ENCODE measurements around the gene STK32C.
"Not testable (repeated sequence)": the region's sequence is repeated elsewhere in the genome, so short reads cannot be mapped to it uniquely, and the experiment has no call there.

Gene STK32C

DNA sequence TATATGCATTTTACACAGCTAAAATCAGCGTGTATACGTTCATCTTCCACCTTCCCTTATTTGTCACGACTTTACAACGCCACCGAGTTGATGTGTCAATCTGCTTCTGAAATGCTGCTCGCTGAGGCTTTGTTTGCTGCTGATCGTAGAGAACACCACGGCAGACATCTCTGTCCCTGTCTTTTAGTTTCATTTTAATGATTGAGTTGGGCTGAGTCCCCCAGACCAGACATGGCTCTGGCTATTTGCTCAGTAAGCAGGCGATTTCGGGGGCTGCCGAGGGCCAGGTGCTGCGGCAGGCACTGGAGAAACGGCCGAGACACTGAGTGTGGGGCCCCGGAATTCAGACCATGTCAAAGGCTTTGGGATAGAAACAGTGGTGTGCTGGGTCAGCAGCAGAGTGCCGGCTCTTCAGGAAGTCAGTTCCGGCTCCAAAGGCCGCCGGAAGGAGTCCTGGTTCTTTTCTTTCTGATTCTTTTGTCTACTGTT lies 29.2 kb upstream of the STK32C start:
- DNase-seq = no peak

DNA sequence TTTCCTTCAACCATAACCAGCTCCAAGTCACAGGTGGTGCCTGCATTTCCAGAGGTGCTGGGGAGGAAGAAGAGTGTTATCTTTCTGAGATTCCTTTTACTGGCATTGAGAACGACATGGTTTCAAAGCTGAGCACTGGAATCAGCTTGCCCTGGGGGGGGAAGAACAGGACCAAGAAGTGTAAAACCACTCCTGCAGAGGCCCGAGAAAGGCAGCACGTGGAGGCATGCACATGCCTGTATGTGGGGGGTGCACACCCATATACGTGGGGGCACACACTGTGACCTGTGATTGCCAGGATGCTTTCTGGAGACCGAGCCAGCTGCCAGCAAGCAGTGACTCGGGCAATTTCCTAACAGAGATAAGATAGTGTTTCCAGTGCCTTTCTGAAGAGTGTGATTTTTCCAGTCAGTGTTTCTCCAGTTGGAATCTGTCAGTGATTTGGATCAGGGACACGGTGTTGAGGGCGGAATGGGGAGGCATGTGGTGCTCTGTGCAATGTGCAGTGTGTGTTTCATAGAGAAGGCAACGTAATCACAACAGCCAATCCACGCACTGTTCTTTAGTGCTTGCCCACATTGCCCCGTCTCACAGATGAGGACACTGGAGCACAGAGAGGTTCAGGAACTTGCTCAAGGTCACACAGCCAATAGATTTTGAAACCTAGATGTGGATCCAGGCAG lies 28.5 kb upstream of the STK32C start:
- DNase-seq = no peak

DNA sequence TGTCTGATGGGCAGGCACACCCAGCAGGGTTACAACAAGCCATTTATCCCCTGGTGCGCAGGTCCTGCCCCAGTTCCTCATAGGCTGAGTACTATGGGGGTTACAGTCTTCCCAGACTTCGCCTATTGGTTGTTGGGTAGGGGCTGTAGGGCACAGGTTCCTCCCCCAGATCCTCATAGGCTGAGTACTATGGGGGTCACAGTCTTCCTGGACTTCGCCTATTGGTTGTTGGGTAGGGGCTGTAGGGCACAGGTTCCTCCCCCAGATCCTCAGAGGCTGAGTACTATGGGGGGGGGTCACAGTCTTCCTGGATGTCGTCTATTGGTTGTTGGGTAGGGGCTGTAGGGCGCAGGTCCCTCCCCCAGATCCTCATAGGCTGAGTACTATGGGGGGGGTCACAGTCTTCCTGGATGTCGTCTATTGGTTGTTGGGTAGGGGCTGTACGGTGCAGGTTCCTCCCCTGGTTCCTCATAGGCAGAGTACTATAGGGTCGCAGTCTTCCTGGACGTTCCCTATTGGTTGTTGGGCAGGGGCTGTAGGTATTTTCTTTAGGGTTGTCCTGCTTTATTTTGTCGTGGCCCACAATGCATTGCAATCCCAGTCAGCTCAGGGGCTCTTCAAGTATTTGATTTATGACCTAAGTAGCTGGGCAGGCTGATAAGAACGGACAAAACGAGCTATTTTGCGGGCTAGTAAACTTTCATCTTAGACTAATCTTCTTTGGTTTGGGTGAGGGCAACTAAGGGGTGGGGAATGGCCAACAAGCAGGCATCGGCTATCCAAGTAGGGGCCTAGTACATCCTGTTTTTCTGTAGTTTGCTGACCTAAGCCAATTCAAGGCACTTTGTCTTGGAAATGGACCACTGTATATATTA lies 27.7 kb upstream of the STK32C start:
- DNase-seq = no peak

DNA sequence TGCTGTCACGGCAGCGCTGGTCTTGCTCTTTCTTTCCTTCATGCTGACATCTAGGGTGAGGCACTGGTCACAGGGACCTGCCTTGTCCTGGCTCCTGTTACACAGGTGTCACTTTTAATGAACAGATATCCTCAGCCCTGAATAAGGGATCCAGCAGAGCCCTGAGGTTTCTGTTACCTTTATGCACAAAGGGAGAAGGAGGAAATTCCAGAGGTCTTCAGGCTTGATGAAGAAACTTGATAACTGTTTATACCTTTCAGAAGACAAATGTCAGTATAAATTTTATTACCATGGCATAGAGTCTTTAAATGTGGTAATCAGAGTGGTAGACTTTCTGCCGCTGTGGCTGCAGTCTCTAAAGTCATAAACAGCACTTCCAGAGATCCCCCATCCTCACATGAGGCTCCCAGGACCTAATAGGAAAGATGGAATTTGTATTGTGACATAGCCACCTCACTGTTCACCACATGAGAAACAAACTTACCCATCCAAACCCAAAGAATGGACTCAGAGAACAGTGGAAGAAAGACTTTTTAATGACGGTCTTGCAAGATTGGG lies 27.0 kb upstream of the STK32C start:
- DNase-seq = no peak

DNA sequence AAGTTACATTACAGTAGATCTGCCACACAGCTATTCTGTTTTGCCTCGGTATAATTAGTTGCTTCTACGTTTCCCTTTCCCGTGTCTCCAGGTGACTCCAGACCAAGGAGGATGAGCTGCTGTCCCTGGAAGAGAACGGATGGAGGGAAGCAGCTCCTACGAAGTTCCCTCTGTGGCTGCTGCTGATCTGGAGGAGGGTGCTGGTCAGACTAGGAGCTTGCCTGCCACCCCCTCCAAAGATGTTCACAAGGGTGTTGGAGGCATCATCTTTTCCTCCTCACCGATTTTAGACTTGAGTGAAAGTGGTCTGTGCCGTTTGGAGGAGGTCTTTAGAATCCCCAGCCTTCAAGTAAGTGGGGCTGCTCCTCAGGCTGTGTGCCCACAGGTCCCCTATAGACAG lies 25.6 kb upstream of the STK32C start:
- no peak for DNase-seq

DNA sequence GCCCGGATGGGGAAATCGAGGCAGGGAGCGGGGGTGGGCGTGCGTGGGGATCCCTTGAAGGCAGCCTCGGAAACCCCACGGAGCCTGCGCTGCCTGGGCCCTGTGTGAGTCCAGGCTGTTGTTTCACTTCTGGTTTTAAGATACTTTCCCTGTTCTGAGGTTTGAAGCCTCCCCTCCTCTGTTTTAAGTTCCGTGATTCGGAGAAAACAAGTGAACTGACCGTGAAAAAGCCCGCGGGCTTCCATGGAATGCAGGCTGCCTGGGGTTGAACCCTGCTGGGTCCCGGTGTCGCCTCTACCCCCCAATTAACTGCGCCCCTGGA lies 24.6 kb upstream of the STK32C start:
- DNase-seq = no peak

DNA sequence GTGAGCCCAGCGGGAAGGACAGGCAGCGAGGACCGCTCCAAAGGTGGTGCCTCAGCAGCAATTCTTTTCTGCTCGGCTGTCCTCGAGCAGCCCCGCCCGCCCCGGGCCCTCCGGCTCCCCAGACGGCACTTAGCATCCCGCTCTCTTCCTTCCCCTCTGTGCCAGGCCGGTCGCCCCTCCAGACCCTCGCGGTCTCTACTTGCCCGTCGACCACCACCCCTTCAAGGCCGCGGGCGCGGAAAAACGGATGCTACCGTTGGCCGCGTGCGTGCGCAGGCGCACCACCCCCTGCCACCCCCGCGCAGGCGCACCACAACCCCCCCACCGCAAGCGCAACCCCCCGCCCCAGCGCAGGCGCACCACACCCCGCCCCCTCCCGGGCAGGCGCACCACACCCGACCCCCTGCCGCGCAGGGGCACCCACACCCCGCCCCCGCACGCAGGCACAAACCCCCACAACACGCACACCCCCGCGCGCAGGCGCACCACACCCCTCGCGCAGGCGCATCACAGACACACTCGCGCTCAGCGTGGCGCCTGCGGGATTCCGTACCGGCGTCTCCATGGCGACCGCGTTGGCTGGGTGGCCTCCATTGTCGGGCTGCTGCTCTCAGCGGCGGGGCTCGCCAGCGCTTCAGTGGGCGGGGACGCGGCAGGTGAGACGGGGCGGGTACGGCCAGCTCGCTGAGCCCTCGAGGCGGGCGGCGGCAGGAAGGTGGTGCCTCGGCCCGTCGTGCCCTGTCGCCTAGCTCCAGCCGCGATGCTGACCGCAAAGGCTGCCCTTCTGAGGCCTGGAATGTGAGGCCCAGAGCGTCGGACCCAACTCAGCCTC lies 24.1 kb upstream of the STK32C start, which contains the start of gene LRRC27:
TSS of gene LRRC27 (plus strand) at position 593 of the 832 bp plus-strand sequence. CDS start 1,332 bp downstream, outside the sequence.
- peak; percentile 100 for DNase-seq

DNA sequence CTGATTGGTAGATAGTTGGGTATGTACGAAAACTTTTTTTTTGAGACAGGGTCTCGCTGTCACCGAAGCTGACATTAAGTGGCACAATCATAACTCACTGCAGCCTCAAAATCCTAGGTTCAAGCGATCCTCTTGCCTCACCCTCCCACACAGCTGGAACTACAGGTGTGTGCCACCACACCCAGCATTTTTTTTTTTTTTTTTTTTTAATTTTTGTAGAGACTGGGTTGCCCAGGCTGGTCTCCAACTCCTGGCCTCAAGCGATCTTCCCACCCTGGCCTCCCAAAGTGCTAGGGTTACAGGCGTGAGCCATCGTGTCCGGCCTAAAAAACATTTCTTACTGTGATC lies 22.7 kb upstream of the STK32C start:
- no peak for DNase-seq

DNA sequence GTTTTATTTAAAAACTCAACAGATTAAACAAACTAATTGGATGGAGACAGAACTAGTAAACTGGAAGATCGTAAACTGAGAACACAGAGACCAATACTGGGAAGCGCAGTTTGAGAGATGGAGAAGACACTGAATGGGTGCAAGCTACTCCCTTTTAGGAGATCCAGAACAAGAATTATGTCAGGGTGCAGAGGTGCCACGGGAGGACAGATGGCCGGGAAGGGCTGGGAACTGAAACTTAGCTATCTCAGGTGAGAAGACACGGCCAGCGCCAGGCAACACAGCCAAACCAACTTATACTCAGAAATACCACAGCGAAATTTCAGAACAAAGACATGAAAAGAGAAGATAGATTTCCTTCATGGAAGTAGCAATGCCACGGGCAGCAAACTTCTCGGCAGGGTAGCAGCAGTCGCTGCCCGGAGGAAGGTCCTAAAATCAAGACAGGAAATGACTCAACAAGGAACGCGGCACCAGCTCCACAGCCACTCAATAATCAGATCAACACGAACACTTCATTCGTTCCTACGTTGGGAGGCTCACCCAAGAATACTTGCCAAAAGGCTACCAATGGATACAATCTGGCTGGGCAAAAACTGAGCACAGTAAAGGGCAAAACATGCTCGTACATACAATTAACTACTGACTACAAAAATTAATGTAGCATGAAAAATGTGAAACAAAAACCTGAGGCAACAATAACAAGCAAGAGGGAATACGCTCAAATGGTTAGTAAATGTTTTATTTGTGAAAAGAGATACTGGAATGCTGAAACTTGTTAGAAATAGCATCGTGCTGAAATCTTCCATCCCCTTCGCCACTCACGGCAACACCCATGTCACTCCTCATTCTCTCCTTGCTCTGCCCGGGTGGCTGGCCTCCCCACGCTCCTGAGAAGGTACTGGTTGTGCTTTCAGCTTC lies 22.1 kb upstream of the STK32C start:
- DNase-seq = no peak

DNA sequence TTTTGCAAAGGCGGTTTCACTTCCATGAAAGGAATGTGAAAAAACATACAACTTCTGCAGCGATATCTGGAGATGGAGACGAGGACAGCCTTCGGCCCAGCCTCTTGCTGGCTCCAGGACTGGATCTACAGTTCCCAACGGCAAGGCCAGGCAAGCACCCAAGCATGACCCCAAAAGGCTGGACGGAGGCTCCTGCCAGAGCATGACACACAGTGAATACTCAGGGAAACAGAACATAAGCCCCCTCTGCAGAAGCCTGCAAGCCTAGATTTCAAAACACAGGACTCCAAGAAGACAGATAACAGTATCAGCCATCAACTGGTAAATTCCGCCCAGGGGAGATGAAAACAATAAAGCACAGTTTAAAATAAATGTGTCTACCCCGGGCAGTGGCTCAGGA lies 21.0 kb upstream of the STK32C start:
- no peak for DNase-seq

DNA sequence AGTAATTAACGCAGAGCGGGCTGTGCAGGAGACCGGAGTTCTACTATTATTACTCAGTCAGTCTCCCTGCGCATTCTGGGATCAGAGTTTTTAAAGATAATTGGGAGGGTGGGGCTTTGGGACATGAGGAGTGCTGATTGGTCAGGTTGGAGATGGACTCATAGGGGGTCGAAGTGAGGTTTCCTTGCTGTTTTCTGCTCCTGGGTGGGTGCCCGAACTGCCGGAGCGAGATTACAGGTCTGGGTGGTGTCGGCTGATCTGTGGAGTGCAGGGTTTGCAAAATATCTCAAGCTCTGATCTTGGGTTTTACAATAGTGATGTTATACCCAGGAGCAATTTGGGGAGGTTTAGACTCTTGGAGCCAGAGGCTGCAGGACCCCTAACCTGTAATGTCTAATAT lies 20.4 kb upstream of the STK32C start:
- DNase-seq = no peak

DNA sequence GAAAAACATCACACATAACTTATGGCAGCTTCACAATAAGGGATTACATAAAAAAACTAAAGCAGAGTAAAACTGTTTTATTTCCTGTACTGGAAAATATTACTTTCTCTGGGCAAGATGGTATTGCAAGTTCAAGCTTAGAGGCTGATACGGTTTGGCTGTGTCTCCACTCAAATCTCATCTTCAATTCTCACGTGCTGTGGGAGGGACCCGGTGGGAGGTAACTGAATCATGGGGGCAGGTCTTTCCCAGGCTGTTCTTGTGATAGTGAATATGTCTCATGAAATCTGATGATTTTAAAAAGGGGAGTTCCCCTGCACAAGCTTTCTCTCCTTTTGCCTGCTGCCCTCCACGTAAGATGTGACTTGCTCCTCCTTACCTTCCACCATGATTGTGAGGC lies 19.2 kb upstream of the STK32C start:
- no peak for DNase-seq

DNA sequence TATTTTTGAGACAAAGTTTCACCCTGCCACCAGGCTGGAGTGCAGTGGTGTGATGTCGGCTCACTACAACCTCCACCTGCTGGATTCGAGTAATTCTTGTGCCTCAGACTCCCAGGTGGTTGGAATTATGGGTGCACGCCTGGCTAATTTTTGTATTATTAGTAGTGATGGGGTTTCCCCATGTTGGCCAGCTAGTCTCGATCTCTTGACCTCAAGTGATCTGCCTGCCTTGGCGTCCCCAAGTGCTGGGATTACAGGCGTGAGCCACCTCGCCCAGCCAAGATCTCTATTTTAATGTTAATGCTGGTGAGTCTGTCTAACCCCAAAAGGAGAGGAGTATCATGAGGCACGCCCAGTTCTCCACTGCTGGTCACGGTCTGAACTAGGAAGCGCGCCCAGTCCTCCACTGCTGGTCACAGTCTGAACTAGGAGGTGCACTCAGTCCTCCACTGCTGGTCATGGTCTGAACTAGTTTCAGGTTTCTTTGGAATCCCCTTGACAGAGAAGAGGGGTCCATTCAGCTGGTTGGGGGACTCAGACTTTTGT lies 18.7 kb upstream of the STK32C start:
- no peak for DNase-seq

DNA sequence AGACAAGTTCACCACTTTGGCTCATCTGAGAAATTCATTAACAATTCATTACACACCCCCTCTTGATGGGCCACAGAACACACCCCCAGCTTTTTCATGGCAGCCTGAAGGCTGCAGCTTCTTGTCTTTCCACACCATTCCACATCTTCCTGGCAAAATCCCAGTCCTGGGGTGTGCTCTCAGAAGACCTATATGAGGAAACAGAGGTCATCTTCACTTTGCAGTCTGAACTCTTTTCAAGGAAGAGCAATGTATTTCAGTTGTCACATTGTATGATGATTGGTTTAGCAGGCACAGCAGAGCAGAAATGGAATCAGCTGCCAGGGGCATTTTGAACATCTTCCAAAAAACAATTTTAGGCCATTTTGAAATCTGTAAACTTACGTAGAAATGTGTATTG lies 16.4 kb upstream of the STK32C start:
- DNase-seq = no peak

DNA sequence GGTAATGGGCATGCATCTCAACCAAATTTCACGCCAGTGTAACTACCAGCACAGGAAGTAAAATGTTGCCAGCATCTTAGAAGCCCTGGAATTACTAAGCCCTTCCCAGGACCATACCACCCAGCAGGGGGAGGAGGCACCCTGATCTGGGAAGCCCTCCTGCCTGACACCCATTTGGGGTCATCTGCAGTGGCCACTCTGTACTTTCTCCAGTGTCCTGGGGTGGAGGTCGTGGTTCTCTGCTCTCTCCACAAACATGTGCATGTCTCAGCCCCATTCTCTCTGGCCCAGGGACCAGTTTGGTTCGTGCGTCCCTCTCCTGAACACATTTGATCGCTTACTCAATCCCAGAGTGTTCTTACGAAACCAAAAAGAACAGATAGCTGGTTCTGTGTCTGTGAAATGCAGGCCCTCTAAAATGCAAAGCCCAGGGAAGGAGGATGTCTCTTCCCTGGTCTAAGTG lies 14.9 kb upstream of the STK32C start:
- no peak for DNase-seq

DNA sequence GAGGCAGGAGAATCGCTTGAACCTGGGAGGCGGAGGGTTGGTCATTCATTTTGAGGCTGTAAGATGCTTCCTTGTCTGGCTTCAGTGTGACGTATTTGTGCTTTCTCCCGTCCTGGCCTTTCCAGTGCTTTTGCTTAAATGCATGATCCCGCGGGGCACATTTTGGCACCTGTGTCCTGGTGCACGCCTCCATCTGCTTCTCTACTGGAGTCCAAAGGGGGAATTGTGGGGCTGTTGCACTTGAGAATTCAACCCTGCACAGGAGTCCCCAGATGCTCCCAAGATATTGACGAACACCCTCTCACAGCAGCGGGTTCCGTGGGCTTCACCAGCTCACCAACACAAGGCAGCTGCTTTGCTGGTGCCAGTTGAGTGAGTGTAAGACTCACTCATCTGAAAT lies 14.0 kb upstream of the STK32C start:
- DNase-seq = no peak

DNA sequence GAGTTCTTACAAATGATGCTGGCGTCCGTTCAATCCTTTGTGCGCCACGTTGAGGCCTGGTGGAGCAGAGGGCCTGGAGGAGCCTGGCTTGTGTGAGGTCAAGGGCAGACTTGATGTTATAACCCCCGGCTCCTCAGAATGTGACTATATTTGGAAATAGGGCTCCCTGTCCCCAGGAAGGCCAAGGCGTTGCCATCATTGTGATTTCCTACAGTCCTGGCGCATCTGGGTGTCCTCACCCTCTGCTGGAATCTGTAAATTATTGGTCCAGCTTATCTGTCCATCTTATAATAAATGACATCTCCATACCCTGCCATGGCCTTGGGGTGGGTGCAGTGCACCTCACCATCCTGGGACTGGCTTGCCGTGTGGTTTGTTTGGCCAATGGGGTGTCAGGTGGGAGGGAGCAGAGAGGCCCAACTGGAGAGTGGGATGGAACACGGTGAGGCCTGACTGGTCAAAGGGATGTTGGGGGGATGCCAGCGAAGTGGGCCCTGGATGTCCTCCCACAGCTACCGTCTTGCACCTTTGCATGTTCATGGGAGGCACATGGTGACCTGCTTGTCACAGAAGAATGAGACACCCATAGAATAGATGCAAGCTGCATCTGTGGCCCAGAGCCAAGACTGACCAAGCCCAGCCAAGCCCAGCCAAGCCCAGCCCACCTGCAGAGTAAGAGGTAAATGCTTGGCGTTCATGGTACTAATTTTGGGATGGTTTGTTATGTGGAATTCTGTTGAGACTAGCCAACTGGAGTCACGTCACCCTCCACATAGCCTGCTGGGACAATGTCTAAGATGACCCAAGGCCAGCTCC lies 13.1 kb upstream of the STK32C start:
- DNase-seq = no peak

DNA sequence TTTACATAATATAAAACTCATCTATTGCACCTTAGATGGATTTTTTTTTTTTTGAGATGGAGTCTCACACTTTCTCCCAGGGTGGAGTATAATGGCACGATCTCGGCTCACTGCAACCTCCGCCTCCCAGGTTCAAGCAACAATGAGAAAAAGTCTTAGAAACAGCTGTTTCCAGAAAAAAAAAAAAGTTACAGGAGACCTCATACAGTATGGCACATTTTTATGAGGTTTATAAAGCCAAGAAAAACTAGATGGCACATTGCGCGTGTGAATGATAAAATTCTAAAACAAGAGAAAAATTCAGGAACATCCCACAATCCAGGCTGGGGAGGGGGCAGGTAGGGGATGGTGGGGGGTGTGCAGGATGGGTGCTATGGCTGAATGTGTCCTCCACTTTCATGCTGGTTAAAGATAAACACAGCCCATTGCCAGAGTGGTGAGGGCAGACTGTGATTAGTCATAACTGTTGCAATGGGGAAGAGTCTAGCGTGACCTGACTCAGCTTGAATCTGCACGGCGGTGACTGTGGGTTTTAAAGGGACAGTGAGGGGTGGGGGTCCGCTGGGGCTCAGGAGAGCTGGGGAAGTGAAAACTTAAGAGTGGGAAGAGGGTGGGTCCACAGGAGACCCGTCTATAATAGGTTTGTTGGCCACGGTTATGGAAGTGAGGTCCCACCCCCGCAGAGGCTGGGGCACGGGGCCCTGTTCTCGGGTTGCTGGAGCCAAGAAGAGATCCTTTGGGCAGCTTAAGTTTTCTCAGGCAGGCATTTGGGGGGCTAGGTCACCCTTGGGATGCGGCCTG lies 12.3 kb upstream of the STK32C start:
- DNase-seq = no peak

DNA sequence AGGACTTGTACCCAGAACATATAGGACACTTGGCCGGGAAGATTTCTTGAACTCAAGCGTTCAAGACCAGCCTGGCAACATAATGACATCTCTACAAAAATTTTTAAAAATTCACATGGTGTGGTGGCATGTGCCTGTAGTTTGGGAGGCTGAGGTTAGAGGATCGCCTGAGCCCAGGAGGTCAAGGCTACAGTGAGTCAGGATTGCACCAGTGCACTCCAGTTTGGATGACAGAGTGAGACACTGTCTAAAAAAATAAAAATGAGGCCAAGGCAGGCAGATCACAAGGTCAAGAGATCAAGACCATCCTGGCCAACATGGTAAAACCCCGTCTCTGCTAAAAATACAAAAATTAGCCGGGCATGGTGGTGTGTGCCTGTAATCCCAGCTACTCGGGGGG lies 9.7 kb upstream of the STK32C start:
- DNase-seq = not testable (repeated sequence)

DNA sequence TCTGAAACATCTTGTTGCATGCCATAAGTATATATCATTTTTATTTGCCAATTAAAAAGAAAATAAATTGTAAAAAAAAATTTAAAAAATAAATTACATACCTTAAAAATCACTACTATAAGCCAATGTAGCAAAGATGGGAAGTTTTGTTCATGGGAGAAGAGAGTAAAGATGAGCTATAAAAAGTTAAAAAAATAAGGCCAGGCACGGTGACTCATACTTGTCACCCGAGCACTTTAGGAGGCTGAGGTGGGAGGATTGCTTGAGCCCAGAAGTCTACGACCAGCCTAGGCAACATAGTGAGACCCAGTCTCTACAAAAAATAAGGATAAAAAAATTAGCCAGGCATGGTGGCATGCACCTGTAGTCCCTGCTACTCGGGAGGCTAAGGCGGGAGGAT lies 8.4 kb upstream of the STK32C start:
- no peak for DNase-seq

Measured in activated CD4-positive, alpha-beta T cell treated with anti-CD3 and anti-CD28 coated beads, Interleukin-2, amount 50 U/mL, for 1 hour (primary cell).